ENCODE results near the gene UBL4A. TPM values are rescaled to one million over a fixed set of nuclear protein-coding genes. Genes with fewer than 3 reads are reported as not detected.

UBL4A gene
- total and polyA plus RNA-seq, 9 of the 15 experiments (the other 6 are each of a cell fraction or from before 2014, with no cell fraction given), result 15.2 to 140 (median 100) TPM

- TF ChIP-seq ZNF318 (IDR thresholded peaks at IDR 0.05; ENCODE audit: borderline replicate concordance in 1 of 2, low read depth in 1 of 2), result no peak
- no peak for TF ChIP-seq RBBP5 (IDR thresholded peaks at IDR 0.05; ENCODE audit: borderline replicate concordance, insufficient read depth, low read length, poor library complexity, severe bottlenecking)
- TF ChIP-seq, protein P1, sequence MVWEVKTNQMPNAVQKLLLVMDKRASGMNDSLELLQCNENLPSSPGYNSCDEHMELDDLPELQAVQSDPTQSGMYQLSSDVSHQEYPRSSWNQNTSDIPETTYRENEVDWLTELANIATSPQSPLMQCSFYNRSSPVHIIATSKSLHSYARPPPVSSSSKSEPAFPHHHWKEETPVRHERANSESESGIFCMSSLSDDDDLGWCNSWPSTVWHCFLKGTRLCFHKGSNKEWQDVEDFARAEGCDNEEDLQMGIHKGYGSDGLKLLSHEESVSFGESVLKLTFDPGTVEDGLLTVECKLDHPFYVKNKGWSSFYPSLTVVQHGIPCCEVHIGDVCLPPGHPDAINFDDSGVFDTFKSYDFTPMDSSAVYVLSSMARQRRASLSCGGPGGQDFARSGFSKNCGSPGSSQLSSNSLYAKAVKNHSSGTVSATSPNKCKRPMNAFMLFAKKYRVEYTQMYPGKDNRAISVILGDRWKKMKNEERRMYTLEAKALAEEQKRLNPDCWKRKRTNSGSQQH (CRISPR knock-in tag; IDR thresholded peaks at IDR 0.05), result no peak
Measured at GRCh38 chrX:154502989-154503388, 16.6 kb upstream of the UBL4A start (continued).
